NCI-H1930 (cell line): ENCODE results near the gene PKP1.

ENCODE experiments used
- DNase-seq, 2 experiments: peaks; one replicate each; lab custom pipeline; 2025; lab: John Stamatoyannopoulos, UW

Gene PKP1

GRCh38 chr1:201282216-201282615 is 1.1 kb upstream of the PKP1 start:
- DNase-seq: no peak

GRCh38 chr1:201283836-201284553 is 689 bp downstream of the PKP1 start:
- DNase-seq: no peak

GRCh38 chr1:201284636-201285035 is 1.3 kb downstream of the PKP1 start:
- no peak for DNase-seq

GRCh38 chr1:201285846-201286245 is 2.5 kb downstream of the PKP1 start:
- no peak for DNase-seq

- DNase-seq: no peak
Observed at GRCh38 chr1:201286445-201286844, 3.1 kb downstream of the PKP1 start.

- no peak for DNase-seq
Observed at GRCh38 chr1:201288007-201288406, 4.7 kb downstream of the PKP1 start.

- DNase-seq: no peak
Observed at GRCh38 chr1:201288765-201289164, 5.5 kb downstream of the PKP1 start.

- no peak for DNase-seq
Observed at GRCh38 chr1:201290551-201290950, 7.2 kb downstream of the PKP1 start.

GRCh38 chr1:201291916-201292315 is 8.6 kb downstream of the PKP1 start:
- no peak for DNase-seq

GRCh38 chr1:201294876-201295275 is 11.6 kb downstream of the PKP1 start:
- no peak for DNase-seq

GRCh38 chr1:201295346-201295745 is 12.0 kb downstream of the PKP1 start:
- DNase-seq: no peak

- no peak for DNase-seq
Observed at GRCh38 chr1:201295861-201296260, 12.6 kb downstream of the PKP1 start.

- no peak for DNase-seq
Observed at GRCh38 chr1:201296352-201296751, 13.0 kb downstream of the PKP1 start.

- DNase-seq: no peak
Observed at GRCh38 chr1:201298396-201299381, 15.4 kb downstream of the PKP1 start.

GRCh38 chr1:201299968-201300367 is 16.7 kb downstream of the PKP1 start:
- DNase-seq: no peak

- no peak for DNase-seq
Observed at GRCh38 chr1:201300641-201301040, 17.3 kb downstream of the PKP1 start.

GRCh38 chr1:201302163-201303152 is 19.2 kb downstream of the PKP1 start:
- DNase-seq: no peak

- DNase-seq: no peak
Observed at GRCh38 chr1:201304126-201304525, 20.8 kb downstream of the PKP1 start.

- no peak for DNase-seq
Observed at GRCh38 chr1:201305815-201306214, 22.5 kb downstream of the PKP1 start.

- DNase-seq: no peak
Observed at GRCh38 chr1:201307231-201307630, 23.9 kb downstream of the PKP1 start.

GRCh38 chr1:201307760-201308499 is 24.6 kb downstream of the PKP1 start:
- DNase-seq: no peak
